Stomach smooth muscle (tissue), 2 donors: ENCODE measurements around the gene PERP.
A peak's percentile ranks its signal among the peaks of the same experiment; 100 is the strongest.

ENCODE experiments used
- H3K27ac ChIP-seq: one replicate; pipeline ENCODE4 v1.7.0; 2013; ENCODE audit warnings: mild to moderate bottlenecking, low read length, inconsistent platforms
- H3K27me3 ChIP-seq, 2 donors: one replicate each; pipeline ENCODE4 v1.7.0; 2013; ENCODE audit warnings: low read length in 2 of 2; ENCODE audit not compliant: insufficient read depth in 2 of 2, control insufficient read depth in 1 of 2
- H3K36me3 ChIP-seq, 2 donors: one replicate each; pipeline ENCODE4 v1.7.0; 2013; ENCODE audit warnings: low read length in 2 of 2; ENCODE audit not compliant: control insufficient read depth in 2 of 2, insufficient read depth in 2 of 2
- H3K4me1 ChIP-seq: one replicate; pipeline ENCODE4 v1.7.0; 2013; ENCODE audit warnings: low read length; ENCODE audit not compliant: control insufficient read depth, insufficient read depth
- H3K4me3 ChIP-seq, 2 donors: one replicate each; pipeline ENCODE4 v1.7.0; 2013; ENCODE audit warnings: low read length in 2 of 2
- H3K9ac ChIP-seq, 2 donors: one replicate each; pipeline ENCODE4 v1.7.0; 2013; ENCODE audit warnings: low read length in 2 of 2, mild to moderate bottlenecking in 1 of 2
- H3K9me3 ChIP-seq, 2 donors: one replicate each; pipeline ENCODE4 v1.7.0; 2013; ENCODE audit warnings: low read length in 2 of 2; ENCODE audit not compliant: control insufficient read depth in 2 of 2
- donor health status: healthy.
- donor health status: Pancreatic carcinoma.

Gene PERP

DNA sequence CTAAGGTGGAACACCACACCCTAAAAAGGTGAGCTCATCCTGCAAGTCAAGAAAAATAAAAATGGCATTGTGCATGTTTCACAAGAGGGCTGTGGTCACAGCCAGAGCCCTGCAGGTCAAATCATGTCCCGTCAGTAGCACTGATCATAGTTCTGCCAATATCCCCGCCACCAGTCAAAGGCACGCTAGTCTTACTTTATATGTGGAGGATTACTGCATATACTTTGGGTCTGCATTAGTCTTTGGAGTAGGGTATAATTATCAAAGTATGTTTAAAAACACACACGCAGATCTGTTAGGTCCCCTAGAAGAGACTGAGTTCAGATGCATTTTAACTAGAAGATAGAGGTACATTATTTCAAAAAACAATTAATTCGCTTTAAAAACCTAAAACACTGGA, 1.8 kb downstream of the PERP start:
- H3K4me1 ChIP-seq: peaks cover 8% of the 10 kb centered on the region
- no peaks in the 10 kb centered on the region for H3K36me3 ChIP-seq
- no peaks in the 10 kb centered on the region for H3K9me3 ChIP-seq
- no peaks in the 10 kb centered on the region for H3K27me3 ChIP-seq
- H3K4me3 ChIP-seq: peak overlapping the region in 1 of 2 donors; percentile 82
- no peak overlapping the region for H3K9ac ChIP-seq
- no peak overlapping the region for H3K27ac ChIP-seq

- peaks cover 10% of the 10 kb centered on the region for H3K4me1 ChIP-seq
- no peak overlapping the region for H3K9ac ChIP-seq
- no peak overlapping the region for H3K27ac ChIP-seq
- no peaks in the 10 kb centered on the region for H3K36me3 ChIP-seq
- H3K27me3 ChIP-seq: no peaks in the 10 kb centered on the region
- H3K4me3 ChIP-seq: no peak overlapping the region
- no peaks in the 10 kb centered on the region for H3K9me3 ChIP-seq
Measured at GRCh38 chr6:138104618-138105213, 2.5 kb downstream of the PERP start.

- Histone ChIP-seq H3K4me1 (peaks cover 10% of the 10 kb centered on the region), H3K9me3 (no peaks in the 10 kb centered on the region), H3K27me3 (no peaks in the 10 kb centered on the region), H3K36me3 (no peaks in the 10 kb centered on the region), H3K27ac (no peak overlapping the region), H3K4me3 (no peak overlapping the region), H3K9ac (no peak overlapping the region)
Measured at GRCh38 chr6:138103871-138104270, 3.3 kb downstream of the PERP start.

DNA sequence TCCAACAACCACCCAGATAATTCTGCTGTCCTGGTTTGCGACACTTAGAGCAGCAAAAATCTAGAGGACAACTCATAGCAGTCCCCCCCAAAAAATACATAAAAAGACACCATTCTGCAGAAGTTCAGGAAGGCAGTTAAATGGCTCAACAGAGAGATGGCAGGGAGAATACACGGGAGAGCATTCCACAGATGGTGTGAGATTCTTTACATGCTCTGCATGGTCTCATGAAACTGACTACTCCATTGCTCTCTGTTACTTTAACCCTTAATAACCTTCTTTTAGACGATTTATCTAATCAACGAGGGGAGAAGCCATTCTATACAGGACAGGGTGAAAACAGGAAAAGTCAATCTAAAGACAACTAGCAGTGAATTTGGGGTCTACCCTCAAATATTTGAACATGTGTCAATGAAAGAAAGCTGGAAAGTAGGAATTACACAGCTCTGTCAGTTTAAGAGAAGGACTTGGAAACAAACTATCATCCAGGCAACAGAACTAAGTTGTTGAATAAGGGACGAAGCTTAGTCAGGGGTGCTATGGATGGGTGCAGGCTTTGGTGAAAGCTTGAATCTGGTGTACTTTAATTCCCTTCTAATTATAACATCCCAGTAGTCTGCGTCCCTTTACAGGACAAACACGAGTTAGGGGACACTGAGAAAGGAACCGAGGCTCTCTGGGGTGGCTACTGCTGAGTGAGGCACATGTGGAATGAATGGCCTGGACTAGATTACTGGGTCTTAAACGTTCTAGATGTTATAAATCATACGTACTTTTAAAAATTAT, 5.1 kb downstream of the PERP start:
- Histone ChIP-seq H3K4me1 (peaks cover 2% of the 10 kb centered on the region), H3K27me3 (no peaks in the 10 kb centered on the region), H3K4me3 (no peak overlapping the region), H3K9ac (no peak overlapping the region), H3K27ac (no peak overlapping the region), H3K9me3 (no peaks in the 10 kb centered on the region), H3K36me3 (no peaks in the 10 kb centered on the region)

GRCh38 chr6:138099832-138100231, 7.4 kb downstream of the PERP start:
- Histone ChIP-seq H3K4me3 (no peak overlapping the region), H3K27me3 (no peaks in the 10 kb centered on the region), H3K9ac (no peak overlapping the region), H3K27ac (no peak overlapping the region), H3K9me3 (no peaks in the 10 kb centered on the region), H3K4me1 (peaks cover 2% of the 10 kb centered on the region), H3K36me3 (peaks cover 4 to 5% of the 10 kb centered on the region in 2 donors)

DNA sequence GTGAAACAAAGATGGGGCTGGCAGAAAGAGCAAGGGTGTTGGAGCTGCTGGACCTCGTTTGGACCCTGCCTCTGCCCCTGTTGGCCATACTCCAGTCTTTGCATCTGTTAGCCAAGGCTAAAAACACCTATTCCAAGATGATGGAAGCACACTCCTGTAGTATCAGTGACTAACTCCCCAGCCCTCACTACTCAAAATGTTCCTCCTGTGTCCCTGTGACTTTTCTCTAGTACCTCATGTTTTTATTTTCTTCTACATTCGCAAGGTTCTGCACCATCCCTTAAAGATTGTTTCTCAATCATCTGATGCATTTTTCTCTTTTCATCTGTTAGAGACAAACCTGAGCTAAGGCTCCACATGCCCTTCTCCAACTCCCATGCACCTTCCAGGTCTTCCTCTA, 8.9 kb downstream of the PERP start:
- Histone ChIP-seq H3K4me1 (peaks cover 2% of the 10 kb centered on the region), H3K27ac (no peak overlapping the region), H3K36me3 (peaks cover 4 to 5% of the 10 kb centered on the region in 2 donors), H3K9me3 (no peaks in the 10 kb centered on the region), H3K27me3 (no peaks in the 10 kb centered on the region), H3K4me3 (no peak overlapping the region), H3K9ac (no peak overlapping the region)

DNA sequence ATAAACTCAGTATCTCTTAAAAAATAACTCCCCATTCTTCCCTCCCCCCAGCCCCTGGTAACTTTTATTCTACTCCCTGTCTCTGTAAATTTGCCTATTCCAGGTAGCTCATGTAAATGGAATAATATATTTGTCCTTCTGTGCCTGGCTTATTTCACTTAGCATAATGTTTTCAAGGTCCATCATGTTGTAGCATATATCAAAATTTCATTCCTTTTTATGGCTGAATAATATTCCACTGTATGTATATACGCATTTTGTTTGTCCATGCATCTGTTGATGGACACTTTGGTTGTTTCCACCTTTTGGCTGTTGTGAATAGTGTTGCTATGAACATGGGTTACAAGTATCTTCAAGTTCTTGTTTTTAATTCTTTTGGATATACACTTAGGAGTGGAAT, 13.0 kb downstream of the PERP start:
- H3K4me3 ChIP-seq: no peak overlapping the region

DNA sequence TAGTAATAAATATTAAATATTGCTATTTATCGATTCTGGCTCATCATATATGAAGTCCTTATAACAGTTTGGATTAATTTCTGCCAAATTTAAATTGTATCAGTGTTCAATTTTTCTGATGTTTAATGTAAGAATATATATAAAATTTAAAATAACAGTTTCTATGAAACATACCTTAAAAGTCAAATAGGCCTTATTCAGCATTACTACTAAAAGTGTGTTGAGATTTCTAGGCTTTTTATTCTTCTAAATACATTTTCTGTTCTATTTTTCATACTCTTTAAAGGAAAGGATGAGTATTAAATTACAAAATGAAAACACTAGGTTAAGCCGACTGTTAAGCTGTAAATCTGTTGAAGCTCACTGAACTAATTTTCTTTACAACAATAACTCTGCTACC, 13.6 kb downstream of the PERP start:
- H3K4me3 ChIP-seq: no peak overlapping the region
- no peaks in the 10 kb centered on the region for H3K27me3 ChIP-seq
- no peaks in the 10 kb centered on the region for H3K4me1 ChIP-seq
- no peaks in the 10 kb centered on the region for H3K9me3 ChIP-seq
- H3K9ac ChIP-seq: no peak overlapping the region
- no peak overlapping the region for H3K27ac ChIP-seq
- H3K36me3 ChIP-seq: peaks cover 4 to 5% of the 10 kb centered on the region in 2 donors

More for the DNA sequence above, 13.0 kb downstream of the PERP start:
- no peaks in the 10 kb centered on the region for H3K4me1 ChIP-seq
- H3K9me3 ChIP-seq: no peaks in the 10 kb centered on the region
- H3K36me3 ChIP-seq: peaks cover 4 to 5% of the 10 kb centered on the region in 2 donors
- no peaks in the 10 kb centered on the region for H3K27me3 ChIP-seq
- no peak overlapping the region for H3K27ac ChIP-seq
- H3K9ac ChIP-seq: no peak overlapping the region

- H3K4me3 ChIP-seq: no peak overlapping the region
- no peaks in the 10 kb centered on the region for H3K27me3 ChIP-seq
- no peaks in the 10 kb centered on the region for H3K9me3 ChIP-seq
- no peak overlapping the region for H3K27ac ChIP-seq
- H3K36me3 ChIP-seq: peaks cover 4 to 5% of the 10 kb centered on the region in 2 donors
- H3K4me1 ChIP-seq: no peaks in the 10 kb centered on the region
- no peak overlapping the region for H3K9ac ChIP-seq
Measured at GRCh38 chr6:138092686-138093085, 14.5 kb downstream of the PERP start.

DNA sequence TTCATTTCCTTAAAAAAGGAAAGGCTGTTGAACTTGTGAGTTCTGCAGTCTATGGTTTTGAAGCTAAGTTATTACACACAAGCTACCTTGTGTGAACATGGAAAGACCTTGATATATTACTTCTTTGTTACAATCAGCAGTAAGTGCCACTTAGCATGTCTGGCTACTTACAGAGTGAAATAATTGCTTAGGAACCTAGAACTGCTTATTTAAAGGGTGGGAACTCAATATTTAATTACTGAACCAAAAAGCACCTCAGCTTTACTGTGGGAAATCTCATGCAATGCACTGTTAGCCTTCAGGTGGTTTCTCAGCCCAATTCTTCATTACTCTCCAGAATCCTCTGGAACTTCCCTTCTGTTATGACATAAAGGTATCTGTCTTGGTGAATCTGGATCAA, 17.9 kb downstream of the PERP start:
- Histone ChIP-seq H3K4me3 (no peak overlapping the region), H3K27me3 (no peaks in the 10 kb centered on the region), H3K9me3 (no peaks in the 10 kb centered on the region), H3K27ac (no peak overlapping the region), H3K36me3 (no peaks in the 10 kb centered on the region), H3K4me1 (no peaks in the 10 kb centered on the region), H3K9ac (no peak overlapping the region)

- Histone ChIP-seq H3K9ac (no peak overlapping the region), H3K4me3 (no peak overlapping the region), H3K27ac (no peak overlapping the region), H3K27me3 (no peaks in the 10 kb centered on the region), H3K9me3 (no peaks in the 10 kb centered on the region), H3K36me3 (no peaks in the 10 kb centered on the region), H3K4me1 (no peaks in the 10 kb centered on the region)
Measured at GRCh38 chr6:138088326-138088762, 18.9 kb downstream of the PERP start.
